HG03025 (cell line): ENCODE results near the gene ASB2.

Experiments used
- ATAC-seq: cut with Tn5 transposase; IDR thresholded peaks from one replicate; pipeline ENCODE4 v1.9.1; 2021; ENCODE audit warnings: mild to moderate bottlenecking, moderate library complexity; ENCODE audit not compliant: unreplicated experiment, low FRiP score

The ASB2 gene

DNA sequence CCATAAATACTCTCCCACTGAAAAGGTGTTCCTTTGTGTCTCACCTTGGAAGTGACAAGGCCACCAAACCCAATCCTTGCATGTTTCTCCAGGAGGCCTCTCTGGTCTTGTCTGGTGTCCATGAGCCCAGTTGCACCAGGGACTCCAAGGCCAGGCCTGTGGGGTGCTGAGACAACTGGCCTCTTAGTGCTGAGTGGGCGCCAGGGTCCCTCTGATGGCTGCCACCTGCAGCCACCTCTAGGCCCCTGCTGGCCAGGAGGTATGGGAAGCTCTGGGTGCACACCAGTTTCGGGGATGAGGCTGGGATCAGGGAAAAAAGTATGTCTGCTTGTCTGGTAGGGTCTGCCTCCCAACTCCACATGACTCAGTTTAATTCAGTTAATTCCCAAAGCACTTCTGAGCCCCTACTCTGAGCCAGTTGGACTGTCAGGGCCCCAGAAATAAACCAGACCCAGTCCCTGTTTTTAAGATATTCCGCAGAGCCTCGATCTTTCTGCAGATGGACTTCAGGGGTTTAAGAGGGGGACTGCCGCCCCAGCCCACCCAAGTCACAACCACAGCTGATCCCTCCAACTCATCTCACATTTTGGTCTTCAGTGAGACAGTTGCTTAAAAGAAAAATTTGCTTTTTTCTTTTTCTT, 64.3 kb downstream of the ASB2 start:
- no peak for ATAC-seq

DNA sequence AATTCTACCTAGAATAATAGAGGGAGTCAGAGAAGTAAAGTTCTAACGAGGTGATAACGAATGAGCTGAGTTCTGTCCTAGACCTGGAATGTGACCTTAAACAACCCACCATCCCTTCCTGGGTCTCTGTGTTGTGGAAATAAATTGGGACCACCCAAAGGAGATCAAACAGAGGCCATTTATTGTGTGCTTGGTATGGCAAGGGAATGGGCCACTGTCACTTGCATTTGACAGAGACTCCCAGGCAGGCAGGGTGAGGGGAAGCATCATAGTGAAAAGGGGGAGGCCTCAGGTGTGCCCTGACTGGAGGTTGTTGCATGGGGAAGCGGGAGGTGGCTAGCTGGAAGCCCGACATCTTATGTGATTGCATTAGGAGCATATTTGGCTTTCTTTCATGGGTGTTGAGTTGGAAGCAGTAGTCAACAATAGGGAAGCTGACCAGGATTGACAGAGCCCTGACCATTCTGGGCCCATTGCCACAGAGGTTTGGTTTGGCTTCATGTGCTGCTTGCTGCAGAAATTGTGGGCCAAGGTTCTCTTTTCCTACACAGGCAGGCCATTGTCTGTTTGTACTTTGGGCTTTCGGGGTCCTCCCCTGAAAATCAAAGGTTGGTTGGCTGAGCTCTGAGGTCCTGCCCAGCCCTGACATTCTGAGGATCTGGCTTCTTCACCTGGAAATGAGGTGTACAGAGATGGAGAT, 66.8 kb downstream of the ASB2 start:
- ATAC-seq, result no peak

DNA sequence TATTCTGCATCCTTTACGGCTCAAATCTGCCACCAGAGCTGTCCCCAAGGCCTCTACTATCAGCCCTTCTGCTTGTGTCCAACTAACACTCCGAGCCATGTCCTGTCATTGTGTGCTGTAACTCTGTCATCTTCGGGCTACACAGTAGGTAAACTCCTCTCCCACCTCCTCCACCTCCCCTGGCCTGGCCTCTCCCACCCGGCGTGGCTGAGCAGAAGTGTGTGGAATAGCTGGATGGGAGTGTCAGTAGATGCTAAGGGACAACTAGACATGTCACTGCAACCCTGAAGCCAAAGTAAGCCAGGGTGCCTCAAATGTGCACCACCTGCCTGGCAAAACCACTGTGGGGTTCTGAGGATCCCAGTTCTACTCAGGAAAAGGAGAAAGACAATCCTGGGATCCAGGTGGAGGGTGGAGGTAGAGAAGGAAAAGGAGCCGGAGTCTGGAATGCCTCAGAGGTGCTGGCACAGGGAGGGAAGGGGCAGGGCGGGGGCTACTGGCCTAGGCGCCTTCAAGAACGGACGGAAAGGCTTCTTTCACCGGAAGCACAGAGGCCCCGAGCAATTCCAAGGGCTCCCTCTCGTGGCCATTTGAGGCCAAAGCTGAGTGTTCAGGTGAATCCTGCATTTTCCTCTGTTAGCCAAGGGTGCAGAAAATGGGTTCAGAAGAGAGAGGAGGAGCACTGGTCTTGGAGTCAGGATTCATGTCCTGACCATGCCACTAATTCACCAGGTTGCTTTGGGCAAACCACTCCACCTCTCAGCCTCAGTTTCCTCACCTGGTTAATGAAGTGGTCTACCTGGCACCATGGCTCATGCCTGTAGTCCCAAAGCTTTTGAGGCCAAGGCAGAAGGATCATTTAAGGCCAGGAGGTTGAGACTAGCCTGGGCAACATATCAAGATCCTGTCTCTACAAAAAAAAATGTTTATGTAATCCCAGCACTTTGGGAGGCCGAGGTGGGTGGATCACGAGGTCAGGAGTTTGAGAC, 69.7 kb downstream of the ASB2 start:
- no peak for ATAC-seq

DNA sequence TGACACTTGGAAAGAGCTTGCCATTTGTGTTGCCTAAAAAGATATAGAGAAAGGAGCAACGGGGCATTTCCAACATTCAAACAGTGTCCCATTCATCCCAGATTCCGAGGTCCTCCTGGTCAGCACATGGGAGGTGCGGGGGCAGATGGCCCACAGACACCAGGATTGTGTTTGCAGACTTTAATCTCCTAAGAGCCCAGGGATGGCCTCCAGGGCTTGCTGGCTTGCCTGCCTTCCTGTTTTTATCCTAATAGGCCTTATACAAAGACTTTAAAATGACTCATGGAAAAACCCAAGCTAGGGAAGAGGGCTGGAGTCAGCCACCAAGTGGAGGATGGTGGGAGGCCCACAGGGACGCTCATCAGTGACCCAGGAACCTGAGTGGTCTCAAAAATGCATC, 70.7 kb downstream of the ASB2 start:
- ATAC-seq, result no peak

DNA sequence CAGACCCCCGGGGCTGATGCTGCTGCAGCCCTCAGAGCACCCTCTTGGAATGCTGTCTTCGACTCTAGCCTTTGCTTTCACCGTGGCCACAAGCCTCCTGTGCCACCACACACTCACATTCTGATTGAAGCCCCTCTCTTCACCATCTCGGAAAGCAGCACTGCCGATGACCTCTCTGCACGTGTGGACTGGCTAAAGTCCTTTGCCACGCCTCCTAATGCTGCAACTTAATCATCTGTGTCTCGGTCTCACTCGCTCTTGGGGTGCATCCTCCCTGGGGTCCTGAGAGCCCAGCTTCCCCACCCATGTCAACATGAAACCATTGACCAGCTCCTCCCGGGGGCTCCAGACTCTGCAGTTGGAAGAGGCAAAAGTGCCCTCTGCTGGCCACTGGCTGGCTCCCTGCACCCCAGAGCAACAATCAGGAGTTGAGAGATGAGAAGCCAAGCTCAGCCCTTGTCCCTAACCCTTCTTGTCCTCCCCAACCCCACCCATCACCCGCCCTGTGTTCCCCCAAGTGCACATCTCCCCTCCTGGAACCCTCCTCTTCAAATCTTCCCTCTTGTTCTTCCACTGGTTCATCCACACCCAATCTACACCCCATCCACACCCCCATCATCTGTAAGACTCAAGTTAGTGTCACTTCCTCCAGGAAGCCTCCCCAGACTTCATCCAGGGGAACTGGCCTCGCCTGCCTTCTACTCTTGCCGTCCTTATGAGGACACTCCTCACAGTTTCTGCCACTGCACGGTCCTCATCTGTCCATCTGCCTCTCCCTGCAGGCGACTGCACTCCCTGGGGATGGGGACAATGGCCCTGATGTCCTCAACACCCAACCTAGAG, 72.8 kb downstream of the ASB2 start:
- no peak for ATAC-seq

DNA sequence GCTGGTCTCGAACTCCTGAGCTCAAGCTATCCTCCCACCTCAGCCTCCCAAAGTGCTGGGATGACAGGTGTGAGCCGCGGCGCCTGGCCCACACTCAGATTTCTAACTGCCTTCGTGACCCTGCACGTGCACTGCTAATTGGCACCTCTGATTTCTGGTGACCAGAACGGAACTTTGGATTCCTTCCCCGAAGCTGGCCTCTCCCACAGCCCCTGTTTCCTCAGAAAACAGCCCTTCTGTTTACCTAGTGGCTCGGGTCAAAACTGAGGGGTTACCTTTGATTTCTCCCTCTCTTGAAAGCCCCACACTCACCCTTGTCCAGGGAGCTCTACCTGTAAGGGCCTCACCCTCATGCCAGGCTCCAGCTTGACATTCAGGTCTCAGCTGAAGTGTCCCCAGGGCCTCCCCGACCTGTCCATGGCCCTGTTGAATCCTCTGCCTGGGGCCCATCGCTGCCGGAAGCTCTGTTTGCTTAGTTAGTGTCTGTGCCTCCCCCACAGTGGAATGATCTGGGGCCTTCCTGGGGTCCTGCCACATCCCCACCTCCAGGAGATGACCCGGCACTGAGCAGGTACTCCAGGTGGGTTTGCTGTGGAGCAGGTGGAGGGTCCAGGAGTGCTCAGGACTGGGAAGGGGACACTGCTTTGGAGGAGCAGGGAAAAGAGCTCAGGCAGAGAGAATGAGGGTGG, 73.6 kb downstream of the ASB2 start:
- no peak for ATAC-seq

DNA sequence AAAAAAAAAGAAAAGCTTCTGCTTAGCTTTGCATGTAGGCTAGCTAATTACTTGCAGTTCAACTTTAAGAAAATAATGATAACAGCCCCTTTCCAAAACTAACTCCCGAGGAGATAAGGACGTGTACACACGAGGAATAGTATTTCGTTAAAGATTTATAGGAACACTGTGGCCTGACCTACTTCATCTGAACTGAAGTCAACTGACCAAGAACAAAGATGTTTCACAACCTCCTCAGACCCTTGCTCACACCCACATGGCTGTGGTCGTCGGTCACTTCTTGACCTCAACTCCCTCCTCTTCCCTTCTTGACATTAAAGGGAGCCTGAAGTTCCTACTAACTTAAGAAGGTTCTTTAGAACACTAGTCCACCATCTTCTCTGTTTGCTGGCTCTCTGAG, 74.6 kb downstream of the ASB2 start:
- ATAC-seq, result no peak

DNA sequence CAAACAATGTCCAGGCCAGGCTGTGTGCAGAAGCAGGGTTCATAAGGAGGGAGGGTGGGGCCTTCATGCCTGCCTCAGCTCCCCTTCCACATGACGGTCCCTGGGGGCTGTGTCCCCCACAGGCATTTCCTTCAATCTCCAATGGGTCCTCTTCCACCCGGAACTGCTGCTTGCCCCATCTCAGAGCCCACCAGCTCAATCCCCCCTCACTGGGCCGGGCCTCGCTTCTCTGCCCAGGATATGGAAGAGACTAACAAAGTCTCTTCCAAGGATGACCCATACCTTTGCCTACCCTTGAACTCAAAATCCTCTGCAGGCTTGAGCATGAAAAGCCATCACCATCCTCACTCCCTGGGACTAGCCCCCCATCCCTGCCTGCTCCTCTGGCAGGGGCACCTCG, 77.6 kb downstream of the ASB2 start:
- ATAC-seq, result no peak

DNA sequence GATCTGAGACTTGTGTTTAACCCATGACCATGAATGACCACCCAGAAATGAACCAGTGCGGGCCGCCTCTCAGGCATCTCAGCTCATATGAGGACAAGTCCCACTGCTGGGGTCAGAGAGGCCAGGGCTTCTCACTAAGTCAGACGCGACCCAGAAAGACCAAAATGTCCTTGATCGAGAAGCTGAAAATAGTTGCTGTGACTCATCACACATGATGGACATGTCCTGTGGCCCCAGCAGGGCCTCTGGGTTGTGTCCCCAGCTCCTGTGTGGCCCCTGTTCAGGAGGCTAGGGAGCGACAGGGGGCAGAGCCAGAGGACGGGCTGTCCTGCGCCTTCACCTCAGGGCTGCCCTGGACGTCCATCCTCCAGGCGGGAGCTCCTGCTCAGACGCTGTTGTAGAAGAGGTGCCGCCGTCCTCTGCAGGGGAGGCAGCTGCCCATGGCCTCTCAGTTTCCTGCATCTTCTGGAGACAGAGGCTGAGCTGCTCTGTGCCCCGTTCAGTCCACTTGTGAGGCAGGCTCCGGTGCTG, 78.2 kb downstream of the ASB2 start:
- no peak for ATAC-seq

DNA sequence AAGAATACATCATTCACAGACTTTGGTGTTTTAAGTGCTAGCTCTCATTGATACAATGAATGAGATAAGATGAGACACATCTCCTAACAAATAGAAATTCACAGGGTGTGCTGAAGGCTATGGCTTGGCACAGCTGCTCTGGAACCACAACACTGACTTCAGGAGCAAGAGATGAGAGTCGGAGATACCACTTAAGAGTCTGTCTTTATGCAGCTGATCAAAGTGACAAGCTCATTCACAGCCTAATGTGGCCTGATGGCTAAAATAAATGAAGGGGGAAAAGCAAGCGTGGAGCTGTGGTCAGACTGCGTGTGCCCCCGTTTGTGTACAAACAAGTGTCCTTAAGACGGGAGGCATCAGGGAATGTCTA, 78.9 kb downstream of the ASB2 start:
- ATAC-seq, result no peak

DNA sequence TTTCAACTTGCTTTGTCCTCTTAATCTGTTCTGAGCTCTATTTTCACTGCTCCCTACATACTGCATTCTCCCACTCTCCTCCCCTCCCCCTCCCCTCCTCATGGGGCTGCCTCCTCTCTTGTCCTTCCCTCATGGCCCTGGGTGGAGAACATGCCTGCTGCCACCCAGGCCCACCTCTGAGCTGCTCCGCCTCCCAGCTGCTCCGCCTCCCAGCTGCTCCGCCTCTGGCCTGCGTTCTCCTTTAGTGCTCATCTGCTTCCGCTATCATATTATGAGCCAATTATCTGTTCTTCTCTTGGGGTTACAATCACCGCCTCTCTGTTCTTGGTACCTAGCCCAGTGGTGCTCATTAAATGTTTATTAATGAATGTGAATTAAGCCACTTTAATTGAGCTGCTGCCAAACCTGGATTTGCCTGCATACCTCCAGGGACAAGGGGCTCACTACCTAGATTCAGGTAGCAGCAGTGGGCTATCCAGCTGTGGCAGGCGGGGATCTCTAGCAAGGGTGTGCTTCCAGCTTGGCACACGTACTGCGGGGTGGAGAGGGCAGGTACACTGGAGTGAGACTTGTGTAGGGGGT, 81.3 kb downstream of the ASB2 start:
- ATAC-seq, result no peak

DNA sequence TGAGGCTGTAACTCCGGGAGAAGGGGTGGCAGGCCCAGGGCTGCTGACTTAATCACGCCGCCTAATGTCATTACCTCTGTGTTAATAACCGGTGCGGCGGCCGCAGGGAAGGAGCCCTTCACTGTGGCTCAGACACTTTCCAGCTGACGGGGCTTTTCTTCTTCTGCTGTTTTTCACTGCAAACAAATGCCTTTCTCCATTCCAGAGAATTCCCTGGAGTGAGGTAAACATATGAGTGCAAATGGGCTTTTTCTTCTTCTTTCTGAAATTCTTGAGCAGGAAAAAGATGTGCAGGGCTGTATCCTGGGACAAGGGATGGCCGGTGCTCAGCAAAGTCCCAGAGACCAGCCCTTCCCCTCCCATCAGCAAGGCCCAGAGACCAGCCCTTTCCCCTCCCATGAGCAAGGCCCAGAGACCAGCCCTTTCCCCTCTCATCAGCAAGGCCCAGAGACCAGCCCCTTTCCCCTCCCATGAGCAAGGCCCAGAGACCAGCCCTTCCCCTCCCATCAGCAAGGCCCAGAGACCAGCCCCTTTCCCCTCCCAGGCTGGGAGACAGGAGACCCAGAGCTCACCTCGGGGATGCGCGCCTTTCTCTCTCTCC, 82.6 kb downstream of the ASB2 start:
- ATAC-seq, result no peak

DNA sequence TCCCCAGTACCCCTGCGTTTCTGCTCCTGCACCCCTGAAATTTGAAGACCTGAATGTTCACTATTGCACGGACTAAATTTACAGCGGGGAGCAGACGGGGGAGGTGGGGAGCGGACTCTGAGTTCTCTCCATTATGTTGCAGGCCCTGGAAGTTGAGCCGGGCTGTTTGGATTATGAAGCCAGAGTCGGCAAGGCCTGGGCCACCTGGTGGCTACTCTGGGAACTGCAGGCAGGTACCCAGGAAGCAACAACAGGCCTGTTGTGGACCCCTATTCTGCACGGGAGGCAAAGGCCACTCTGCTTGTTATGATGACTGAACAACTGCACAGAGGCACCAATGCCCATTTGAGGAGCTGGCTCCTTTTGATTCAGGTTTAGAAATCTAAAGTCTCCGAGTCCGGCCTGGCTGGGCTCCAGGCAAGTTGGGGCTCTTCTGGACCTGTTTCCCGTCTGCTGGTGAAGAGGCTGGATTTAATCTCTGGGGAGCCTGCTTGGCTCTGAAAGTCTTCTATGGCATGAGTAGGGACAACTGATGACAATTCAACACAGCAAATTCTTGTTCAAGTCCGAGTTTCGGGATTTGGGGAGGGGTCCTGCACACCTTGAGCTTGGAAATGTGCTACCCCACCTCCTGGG, 83.3 kb downstream of the ASB2 start:
- ATAC-seq, result no peak

DNA sequence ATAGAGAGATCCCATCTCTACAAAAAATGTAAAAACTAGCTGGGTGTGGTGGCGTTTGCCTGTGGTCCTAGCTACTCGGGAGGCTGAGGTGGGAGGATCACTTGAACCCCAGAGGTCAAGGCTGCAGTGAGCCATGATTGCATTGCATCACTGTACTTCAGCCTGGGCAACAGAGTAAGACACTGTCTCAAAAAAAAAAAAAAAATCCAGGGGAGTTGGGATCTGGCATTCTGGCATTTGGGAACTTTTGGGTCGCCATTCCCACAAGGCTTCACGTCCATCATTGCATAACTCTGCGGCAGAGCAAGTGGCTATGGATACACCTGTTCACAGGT, 83.9 kb downstream of the ASB2 start:
- ATAC-seq, result no peak

DNA sequence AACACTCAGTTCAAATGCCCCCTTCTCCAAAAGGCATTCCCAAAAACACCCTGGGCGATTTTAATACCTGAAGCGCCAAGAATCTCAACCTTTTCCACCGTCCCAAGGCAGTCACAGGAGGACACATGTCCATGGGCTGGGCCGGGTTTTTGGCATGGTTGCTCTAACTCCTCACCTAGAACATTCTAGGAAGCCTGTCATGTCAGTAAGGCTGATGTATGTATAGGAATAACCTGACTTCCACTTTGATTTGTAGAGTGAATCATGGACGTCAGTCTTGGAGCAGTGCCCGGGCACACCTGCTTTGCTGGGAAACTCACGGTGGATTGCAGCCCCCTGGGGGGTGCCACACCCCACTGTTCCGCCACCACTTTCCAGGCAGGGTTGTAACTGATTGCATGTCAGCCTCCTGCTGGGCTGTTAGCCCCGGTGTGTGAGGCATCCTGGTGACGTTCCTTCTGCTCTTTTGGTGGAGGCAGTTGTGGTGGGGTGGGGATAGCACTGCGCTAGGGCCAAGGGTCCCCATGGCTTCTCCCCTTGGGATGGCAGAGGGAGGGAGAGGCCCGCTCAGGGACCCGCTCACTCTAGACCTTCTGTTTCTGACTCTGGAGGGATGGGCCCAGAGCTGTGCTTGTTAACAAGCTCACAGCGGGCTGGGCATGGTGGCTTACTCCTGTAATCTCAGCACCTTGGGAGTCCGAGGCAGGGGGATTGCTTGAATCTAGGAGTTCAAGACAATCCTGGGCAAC, 84.4 kb downstream of the ASB2 start:
- ATAC-seq, result no peak

DNA sequence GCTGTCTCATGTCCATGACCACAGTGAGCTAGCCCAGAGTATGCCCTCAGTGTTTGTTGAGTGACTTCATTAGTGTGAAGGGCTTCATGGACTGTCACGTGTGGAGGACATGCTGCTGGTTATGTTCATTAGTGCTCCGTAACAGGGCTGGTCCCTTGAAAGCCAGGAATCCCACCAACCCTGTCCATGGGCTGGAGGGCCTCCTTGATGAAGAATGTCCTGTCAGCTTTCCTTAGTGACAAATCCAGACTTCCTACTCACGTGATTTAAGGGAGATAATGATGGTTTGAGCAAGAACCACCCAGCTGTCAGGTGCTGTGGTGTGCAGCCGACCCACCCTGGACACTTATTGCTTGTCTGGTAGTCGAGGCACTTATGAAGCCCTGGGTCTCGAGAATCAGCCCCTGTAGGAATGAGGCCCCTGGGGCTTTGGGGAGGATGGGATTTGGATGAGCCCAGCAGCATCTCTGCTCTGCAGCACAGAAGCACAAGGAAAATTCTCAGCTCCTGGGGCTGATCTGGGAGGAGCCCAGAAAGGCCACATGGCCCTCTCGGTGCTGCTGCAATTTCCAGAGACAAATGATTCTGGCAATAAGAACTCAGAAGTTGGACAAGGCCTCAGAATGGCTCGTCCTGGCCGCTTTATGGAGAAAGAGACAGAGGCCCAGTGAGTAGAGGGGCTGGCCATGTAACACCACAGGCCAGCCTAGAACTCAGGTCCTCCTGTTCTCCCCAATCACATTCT, 86.5 kb downstream of the ASB2 start:
- no peak for ATAC-seq

DNA sequence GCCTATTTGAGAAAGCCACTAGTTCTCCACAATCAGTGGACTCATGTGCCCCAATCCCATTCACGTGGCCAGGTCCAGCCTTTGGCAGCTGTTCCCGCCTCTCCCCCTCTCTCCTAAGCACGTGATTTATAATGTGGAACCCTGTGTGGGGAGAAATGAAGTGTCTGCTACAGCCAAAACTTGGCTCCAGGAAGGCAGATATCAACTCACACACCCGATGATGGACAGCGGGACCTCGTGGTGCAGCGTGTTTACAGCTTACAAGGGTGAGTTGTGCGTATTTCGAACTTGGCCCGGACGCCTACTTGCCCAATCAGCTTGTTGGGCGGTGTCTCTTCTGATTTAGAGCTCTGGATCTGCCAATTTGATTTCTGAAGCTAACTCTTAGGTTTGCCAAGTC, 87.4 kb downstream of the ASB2 start:
- no peak for ATAC-seq
